GM18858 (cell line): ENCODE results near the gene MYH14.
"Not testable (repeated sequence)": the region's sequence is repeated elsewhere in the genome, so short reads cannot be mapped to it uniquely, and the experiment has no call there.

Experiments
- ATAC-seq: cut with Tn5 transposase; IDR thresholded peaks from one replicate; pipeline ENCODE4 v1.9.1; 2021; ENCODE audit not compliant: unreplicated experiment

The MYH14 gene

DNA sequence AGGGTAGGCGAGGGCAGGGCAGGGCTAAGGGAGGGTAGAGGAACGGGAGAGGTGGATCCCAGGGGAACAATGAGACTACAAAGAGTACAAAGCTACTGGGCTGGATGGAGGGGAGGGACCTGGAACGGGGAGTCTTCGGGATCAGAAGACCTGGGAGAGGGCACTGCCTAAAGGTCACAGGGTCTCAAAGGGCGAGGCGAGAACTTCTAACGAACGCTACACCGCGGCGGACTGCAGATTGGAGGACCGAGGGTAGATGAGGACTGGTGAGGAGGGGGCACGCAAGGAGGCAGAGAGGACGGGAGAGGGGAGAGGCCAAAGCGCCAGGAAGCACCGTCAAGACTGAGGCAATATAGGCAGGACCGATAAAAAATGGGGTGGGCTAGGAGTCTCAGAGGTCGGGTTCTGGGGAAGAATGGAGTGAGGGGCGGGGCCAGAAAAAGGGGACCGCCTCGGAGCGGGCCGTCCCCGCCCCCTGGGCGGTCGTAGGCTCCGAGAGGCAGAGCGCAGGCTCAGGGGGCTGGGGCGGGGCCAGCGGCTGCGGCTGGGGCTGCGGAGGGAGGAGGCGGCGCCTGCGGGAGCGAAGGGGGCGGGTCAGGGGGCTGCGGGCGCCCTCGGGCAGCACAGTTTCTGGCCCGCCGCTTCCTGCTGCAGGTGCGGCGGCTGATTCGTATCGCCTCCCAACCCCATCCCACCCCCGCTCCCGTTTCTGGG is 127.1 kb downstream of the MYH14 start:
- ATAC-seq: no peak

DNA sequence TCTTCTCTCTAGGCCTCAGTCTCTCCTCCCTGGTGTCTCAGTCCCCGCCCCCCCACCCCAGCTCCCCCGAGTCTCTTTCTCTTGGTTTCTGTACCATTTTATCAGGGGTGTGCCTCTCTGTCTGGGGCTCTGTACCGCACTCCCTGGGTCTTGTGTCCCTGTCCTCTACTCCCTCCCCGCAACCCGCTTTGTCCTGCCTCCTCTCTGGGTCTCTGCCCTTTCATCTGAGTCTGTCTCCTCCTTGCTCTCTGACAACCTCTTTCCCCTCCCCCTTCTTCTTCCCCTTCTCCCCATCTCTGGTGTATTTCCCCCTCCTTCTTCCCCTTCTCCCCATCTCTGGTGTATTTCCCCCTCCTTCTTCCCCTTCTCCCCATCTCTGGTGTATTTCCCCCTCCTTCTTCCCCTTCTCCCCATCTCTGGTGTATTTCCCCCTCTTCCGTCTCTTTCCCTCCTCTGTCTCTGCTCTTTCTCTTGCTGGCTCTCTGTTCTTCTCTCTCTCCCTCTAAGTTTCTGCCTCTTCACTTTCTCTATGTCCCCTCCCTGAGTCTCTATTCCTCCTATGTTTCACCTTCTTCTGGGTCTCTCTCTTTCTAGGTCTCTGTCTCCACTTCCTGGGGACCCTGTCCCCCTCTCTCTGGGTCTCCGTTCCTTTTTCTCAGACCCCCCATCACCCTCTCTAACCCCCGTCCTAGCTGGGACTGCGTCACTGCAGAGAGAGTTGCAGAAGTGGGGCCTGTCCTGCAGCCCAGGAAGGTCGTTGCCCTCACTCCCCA is 128.0 kb downstream of the MYH14 start:
- ATAC-seq: no peak

DNA sequence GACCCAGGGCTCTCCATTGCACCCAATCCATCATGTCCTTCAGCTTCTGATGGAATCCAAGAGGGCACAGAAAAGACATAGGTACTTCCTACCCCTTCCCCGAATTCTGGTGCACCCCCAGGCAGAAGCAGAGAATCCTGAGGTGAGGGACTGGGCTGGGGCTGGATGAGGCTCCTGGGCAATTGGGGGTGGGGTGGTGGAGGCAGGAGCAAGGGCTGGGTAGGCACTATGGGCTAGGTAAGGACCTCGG is 128.5 kb downstream of the MYH14 start:
- ATAC-seq: no peak

DNA sequence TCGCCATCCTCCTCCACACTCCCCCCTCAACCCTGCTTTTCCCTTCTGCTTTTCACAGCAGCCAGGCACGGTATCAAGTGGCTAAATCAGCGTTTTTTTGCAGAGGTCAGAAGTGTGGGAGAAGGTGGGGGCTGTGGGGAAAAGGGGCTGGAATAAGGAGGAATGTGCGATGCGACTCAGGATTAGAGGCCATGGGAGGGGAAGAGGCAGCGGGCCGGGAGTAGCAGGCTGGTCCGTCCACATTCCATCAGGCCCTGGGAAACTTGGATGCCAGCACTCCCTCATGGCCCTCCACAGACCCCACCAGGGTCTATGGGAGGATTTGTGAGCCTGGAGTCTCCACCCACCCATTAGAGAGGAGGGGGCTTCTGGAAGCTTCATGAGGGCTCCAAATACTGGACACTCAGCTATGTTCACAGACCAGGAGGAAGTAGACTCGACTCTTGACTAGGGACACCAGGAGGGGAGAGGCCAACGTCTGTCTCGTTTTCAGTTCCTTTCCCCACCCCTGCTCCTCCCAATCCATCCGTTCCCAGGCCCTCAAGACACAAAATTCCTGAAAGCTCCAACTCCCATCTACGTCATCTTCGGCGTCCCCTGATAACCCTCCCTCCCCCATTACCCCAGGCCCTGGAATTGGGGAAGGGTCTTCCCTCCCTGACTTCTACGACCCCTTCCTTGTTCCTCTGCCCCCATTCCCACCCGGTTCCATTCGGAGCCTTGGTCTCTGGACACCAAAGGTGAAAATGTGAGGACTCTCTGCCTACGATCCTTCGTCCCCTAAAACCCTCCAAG is 129.0 kb downstream of the MYH14 start:
- ATAC-seq: no peak

DNA sequence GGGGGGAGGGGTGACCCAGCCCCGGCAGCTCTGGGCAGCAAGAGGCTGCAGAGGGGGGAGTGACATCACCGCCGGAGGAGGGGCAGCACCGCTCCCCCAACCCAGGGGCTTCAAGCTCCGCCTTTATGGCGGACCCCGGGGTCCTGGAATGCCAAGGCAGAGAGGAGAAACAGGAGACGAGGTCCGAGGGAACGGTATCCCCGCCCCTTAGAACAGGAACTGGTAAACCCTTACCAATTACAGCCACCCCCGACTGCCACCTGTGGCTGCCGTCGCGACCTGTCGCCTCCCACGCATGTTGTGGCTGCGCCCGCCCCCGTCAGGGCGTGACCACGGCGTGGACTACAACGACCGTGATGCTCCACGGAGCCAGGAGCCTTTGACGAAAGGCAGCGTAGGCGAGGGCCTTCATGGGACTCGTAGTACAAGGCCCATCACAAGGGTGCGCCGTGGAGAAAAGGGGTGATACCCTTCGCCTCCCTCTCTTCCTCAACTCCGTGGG is 129.9 kb downstream of the MYH14 start:
- peak; percentile 41 for ATAC-seq

DNA sequence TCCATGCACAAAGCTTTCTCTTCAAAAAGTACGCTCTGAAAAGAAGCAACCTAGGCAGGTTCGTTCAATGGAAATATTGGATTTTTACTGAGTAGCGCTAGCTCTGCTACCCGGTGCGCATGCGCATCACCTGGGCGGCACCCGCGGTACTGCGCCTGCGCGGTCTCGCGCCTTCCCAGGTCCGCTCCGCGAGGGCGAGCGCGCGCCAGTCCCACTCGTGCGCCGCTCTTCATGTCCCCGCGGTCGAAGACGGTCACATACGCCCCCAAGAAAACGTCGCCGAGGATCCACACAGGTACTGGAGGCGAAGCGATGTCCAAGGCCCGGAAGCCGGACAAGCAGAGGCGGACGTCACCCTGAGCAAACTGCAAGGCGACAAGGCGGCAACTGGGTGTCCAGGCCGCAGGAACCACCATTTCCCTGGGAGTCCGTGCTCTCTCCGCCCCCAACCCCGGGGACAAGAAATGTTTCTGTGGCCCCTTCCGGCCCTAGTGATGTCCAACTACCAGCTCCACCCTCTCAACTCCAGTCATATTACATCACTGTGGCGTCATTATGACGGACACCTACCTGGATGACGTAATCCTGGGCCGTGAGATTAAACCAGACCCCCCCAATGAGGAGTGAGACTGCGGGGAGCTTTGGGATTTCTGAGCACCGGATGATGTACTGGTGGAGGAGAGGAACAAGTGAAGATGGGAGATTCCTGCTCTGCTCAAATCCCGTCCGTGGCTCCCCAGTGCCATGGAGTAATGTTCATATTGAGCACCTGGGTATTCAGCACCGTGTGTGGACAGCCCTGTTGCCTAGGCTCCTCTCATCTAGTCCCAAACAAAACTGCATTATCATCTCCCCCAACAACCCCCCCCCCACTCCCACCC is 130.6 kb downstream of the MYH14 start:
- peak; percentile 20 for ATAC-seq

DNA sequence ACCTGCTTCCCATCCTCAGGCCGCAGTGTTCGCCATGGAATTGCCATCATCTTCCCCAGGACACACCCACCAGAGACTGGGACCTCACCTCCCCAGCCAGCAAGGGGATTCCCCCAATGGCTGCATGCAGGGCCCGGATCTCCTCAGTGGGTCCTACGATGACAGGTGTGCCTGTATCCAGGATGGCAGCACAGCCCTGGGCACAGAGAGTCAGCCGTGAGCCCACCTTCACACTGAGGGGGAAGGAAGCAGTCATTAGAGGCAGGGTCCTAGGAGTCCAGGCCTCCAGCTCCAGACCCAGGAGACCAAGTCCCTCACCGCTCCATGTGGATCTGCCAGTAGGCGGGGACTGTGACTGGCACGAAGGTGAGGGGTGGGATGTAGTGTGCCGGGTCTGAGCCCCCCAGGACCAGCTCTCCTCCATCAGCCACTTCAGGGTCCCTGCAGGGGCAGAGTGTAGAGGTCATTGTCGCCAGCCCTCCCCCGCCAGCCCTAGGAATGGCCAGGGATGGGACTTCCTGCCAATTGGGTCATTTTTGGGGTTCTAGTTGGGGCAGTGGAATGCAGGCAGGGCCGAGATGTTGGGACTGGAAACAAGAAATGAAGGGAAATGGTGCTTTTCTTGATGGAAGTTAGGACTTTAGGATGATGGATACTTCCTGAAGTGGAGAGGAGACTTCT is 131.5 kb downstream of the MYH14 start:
- no peak for ATAC-seq

DNA sequence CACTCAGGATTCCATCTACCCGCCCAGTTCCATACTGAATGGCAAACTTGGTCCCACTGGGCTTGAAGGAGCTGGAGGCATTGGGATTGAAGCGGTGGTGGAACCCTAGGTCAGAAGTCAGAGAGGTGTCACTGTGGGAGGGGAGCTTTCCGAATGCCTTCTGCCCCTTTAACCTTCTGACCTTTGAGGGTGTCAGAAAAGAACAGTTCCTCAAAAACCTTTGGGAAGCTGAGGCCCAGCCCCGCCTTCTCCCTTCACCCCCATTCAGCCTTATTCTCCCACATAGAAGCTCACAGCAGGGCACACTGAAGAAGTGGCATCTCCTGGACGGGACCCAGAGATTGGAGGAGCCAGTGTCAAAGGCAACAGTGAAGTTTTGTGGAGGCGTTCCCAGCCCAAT is 133.6 kb downstream of the MYH14 start:
- not testable (repeated sequence) for ATAC-seq

DNA sequence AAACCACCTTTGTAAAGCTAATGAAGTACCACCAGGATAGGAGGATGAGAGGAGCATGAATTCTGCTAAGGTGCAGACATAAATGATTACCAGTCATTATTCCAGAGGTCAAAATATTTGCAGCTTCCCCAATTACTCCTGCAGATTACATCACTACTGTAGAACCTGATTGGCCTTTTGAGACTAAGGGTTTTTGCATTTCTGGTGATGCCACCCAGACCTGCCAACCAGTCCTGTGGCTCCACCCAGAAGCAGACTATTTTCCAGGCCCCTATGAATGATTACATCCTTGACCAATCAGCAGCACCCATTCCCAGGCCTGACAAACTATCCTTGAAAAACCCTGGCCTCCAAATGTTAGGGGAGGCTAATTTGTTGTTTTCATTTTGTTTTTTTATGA is 136.9 kb downstream of the MYH14 start:
- no peak for ATAC-seq

DNA sequence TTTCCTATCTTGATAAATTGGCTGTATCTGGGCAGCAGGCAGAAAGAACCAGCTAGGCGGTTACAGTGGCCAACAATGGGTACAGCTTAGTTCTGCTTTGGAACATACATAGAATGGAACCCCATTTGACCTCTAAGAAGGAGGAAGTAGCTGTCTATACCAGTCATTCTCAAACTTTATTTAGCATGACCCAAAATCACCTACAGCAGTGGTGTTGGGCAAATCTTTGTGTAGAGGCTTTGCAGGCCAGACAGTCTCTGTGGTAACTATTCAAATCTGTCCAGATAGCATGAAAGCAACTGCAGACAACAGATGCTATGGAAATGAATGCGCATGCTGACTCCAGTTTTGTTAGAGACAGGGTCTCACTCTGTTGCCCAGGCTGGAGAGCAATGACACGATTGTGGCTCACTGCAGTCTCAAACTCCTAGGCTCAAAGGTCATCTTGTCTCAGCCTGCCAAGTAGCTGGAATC is 137.7 kb downstream of the MYH14 start:
- peak; percentile 53 for ATAC-seq

DNA sequence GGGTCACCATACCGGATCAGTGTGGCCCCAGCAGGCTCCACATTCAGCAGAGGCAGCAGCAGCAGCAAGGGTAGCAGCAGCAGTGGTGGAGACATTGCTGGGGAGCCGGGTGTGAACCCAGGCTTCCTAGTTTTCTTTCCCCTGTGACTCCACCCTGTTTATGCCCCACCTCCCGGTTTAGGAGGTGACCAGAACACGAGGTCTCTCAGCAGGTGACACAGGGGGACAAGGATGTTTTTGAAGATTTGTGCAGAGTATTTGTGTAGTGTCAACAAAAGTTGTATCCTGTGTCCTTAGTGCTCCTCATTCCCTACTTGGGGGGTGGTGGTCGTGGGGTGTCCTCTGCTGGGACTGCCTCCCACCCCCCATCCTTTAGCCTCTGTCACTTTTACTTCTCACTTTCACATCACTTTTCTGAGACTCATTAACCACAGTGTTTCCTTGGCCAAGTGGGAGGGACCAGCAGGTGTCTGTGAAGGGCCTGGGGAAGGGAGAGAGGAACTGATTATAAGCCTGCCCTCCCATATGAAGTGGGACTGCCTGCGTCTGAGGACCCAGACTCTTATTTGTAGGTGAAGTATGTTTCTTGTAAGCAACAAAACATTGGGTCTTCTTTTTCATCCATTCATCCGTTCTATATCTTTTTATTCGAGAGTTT is 141.4 kb downstream of the MYH14 start:
- no peak for ATAC-seq

DNA sequence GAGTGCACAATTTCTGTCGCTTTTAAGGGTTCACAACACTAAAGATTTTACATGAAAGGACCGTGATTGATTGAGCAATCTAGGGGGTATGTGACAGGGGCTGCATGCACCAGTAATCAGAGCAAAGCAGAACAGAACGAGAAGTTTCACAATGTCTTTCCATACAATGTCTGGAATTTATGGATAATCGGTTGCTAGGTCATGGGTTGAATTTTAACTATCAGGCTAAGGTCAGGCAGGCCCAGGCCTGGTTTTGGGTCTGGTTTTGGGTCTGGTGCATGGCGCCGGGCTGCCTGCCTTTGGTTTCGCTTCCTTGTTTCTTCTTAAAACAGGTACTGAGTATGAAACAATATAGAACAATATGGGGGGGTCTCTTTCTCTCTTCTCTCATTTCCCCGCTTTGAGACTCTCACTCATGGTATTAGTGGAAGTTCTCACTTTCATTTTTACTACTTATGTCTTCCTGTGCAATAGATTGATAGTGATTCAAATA is 143.7 kb downstream of the MYH14 start:
- not testable (repeated sequence) for ATAC-seq

DNA sequence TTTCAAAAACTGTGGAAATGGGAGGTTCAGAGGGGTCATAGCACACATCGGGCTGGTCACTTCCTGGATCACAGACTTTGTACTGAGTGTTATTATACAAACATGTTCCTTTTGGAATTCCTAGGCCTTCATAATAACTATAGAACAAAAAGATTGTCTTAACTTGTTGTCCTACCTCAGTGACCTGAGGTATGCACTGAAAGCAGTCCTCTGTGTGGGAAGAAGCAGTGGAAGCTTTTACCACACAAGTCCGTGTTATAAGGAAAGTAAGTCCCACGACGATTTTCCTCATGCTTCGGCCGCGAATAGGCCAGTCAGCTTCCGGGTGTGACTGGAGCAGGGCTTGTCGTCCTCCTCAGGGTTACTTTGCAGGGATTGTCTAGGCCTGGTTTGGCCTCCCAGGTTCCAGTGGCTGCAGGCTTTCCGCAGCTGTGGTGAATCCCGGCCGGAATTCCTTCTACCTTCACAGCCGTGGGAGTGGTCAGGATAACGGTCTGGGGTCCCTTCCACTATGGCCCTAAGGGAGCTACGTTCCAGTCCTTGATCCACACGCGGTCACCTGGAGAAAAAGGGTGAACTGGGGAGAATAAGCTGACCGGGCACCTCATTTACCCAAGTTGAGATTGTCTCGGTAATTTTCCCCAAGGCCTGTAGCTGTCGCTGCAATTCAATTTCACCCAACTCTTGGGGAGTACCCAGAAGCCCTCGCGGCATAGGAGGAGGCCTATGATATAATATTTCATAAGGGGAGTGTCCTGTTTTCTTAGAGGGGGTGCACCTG is 146.0 kb downstream of the MYH14 start:
- no peak for ATAC-seq

DNA sequence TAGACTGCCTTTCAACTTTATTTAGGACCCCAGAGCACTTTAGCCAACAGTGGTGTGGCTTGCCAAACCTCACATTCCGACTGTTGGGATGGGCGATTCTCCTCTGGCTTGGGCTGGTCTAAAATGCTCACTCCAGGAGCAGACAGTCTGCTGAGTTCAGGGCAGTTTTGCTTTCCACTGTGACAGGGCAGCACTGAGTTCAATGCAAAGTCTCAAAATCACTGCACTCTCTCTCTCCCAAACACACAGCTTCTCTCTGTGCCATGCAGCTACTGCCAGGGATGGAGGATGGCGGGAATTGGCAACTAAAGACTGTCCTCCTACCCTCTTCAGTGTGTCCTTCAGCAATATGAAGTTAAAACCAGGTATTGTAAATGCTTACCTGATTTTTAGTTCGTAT is 148.8 kb downstream of the MYH14 start:
- ATAC-seq: no peak

DNA sequence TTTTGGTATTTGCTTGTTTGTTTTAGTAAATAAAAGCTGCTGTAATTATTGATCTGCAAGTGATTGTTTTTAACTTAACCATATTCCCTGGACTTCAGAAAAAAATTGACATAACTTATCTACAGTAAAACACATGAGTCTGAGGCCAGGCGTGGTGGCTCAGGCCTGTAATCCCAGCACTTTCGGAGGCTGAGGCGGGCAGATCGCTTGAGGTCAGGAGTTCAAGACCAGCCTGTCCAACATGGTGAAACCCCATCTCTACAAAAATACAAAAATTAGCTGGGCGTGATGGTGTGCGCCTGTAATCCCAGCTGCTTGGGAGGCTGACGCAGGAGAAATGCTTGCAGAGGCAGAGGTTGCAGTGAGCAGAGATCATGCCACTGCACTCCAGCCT is 150.1 kb downstream of the MYH14 start:
- not testable (repeated sequence) for ATAC-seq

DNA sequence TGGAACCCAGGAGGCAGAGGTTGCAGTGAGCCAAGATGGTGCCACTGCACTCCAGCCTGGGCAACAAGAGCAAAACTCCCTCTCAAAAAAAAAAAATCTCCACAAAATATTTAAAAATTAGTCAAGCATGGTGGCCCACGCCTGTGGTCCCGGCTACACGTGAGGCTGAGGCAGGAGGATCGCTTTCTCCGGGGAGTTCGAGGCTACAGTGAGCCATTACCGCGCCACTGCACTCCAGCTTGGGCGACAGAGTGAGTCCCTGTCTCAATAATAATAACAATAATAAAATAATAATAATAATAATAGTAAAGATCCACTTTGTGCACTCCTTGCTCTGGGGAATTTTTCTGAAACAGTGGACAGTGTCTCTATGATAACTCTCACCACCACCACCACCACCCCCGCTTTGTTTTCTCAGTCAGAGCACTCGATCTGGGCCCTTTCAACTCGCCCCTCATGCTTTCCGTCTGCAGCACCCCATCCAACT is 153.3 kb downstream of the MYH14 start:
- no peak for ATAC-seq

DNA sequence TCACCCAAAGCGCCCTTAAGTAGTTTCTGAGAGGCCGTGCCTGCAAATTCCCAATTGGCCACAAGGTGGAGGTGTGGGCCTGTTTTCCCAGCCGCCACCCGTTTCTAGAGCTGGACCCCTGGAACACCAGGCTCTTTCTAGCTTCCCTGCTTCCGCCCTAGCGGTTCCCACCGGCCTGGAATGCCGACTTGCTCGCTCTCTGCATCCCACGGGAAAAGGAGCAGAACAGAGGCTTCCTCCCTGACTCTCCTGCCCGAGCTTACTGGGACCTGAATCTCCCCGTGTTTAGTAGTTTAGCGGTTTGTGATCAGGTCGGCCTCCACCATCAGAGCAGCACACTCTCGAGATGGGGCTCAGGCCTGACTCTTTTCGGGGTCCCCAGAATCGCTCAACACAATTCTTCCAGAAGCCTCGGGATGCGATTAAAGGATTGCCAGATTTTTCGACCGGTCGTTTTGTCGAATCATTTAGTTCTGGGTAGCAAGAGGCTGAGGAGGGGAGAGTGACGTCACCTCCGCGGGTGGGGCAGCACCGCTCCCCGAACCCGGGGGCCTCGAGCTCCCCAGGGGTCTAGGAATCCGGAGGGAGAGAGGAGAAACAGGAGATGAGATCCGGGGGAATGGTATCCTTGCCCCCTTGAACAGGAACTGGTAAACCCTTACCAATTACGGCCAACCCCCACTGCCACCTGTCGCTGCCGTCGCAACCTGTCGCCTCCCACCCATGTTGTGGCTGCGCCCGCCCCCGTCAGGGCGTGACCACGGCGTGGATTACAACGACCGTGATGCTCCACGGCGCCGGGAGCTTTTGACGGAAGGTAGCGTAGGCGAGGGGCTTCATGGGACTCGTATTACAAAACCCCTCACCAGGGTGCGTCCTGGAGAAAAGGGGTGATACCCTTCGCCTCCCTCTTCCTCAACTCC is 154.0 kb downstream of the MYH14 start:
- ATAC-seq: no peak
